Fibroblast of skin of left quadriceps (primary cell): Measurements from ENCODE around the gene CA5B.
"Not testable (repeated sequence)": the region's sequence is repeated elsewhere in the genome, so short reads cannot be mapped to it uniquely, and the experiment has no call there.

Experiments
- DNase-seq, 2 experiments: peaks; one replicate each; pipeline ENCODE4 v3.0.0-alpha.2; 2013; ENCODE audit warnings: low read depth in 2 of 2

The CA5B gene

GRCh38 chrX:15737959-15738902, at the start of gene CA5B:
TSS of gene CA5B (plus strand) at chrX:15738270. CDS start at chrX:15750024, 11,754 bp downstream.
- peak; percentile 34 to 35 for DNase-seq

GRCh38 chrX:15694941-15695451, 43.1 kb upstream of the CA5B start:
- no peak for DNase-seq

DNA sequence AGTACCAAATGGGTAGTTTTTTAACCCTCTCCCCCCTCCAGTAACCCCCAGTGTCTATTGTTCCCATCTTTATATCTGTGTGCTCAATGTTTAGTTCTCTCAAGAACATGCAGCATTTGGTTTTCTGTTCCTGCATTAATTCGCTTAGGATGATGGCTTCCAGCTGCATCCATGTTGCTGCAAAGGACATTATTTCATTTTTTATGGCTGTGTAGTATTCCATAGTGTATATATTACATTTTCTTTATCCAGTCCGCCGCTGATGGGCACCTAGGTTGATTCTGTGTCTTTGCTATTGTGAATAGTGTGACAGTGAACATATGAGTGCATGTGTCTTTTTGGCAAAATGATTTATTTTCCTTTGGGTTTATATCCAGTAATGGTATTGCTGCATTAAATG, 41.6 kb upstream of the CA5B start:
- no peak for DNase-seq

DNA sequence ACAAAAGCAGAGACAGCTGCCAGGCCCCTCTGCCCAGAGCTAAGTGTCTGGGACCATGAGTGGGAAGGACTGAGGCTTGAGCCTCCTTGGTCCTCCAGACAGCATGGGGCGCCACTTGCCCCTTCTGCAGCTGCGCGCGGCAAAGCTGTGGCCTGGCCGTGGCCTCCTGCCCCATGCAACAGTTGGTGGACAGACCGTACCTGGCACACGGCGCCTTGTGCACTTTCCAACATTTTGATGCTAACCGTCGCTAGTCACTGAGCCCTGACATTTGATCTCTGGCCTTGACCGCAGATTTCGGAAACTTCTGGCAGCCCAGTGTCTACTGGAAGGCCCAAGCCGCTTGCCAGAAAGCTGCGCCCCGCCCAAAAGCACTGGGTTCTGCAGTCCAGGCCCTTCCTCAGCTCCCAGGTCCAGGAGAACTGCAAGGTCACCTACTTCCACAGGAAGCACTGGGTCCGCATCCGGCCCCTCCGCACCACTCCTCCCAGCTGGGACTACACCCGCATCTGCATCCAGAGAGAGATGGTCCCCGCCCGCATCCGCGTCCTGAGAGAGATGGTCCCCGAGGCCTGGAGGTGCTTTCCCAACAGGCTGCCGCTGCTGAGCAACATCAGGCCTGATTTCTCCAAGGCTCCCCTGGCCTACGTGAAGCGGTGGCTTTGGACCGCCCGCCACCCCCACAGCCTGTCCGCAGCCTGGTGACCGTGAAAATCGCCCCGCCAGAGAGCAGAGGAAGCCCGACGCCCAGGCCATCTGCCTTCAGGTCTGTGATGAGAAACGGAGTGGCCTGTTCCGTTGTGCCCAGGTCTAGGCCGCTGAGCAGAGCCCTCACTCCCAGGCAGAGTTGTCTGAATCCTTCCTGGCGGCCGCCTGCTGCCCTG, 35.3 kb upstream of the CA5B start:
- DNase-seq, result no peak

DNA sequence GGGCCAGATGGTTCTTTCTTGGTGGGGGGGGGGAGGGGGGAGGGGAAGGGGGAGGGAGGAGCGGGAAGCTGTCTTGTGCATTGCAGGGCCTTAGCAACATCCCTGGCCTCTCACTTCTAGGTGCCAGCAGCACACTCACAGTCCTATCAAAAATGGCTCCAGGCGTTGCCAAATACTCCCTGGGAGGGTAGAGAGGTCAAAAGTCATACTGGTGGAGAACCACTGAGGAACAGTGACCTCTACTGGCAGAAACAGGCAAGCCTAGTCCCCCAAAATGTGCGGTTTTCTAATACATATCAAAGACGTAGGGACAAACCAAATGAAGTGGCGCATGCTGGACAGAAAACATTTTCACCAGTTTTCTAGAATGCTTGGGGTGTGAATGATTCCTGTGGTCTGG, 34.3 kb upstream of the CA5B start:
- not testable (repeated sequence) for DNase-seq

DNA sequence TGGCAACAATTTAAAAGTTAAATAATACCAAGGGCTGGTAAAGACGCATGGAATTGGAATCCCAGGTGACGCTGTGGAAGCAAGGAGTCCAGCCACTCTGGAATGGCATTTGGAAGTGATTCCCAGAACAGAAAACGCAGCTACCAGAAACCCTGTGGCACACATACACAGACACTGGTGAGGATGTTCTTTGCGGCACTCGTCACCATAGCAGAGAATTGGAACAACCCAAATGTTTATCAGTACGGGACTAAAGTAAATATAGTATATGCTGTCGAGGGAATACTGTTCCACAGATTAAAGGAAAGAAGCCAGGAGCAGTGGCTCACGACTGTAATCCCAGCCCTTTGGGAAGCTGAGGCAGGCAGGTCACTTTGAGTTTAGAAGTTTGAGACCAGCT, 33.8 kb upstream of the CA5B start:
- not testable (repeated sequence) for DNase-seq

GRCh38 chrX:15714529-15714928, 23.5 kb upstream of the CA5B start:
- no peak for DNase-seq

GRCh38 chrX:15718283-15718970, 19.6 kb upstream of the CA5B start:
- DNase-seq, result no peak

- no peak for DNase-seq
These were observed 18.6 kb upstream of the CA5B start for GRCh38 chrX:15719324-15719968.

DNA sequence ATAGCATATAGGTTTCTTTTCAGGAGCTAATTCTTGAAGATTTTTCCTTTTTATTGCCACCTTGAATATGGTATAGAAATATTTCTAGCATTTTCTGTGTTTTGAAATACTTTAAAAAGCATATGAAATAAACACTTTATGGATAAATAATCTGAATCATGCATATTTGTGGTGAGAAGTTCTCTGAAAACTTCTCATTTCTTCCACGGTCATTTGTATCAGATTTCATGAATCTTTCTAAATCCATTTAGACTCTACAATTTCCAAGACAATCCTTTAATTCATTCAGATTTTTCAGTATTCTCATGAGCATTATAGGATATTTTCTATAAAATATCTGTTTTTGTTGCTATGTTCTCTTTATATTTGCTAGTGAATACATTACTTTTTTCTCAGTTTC, 16.2 kb upstream of the CA5B start:
- DNase-seq, result no peak

DNA sequence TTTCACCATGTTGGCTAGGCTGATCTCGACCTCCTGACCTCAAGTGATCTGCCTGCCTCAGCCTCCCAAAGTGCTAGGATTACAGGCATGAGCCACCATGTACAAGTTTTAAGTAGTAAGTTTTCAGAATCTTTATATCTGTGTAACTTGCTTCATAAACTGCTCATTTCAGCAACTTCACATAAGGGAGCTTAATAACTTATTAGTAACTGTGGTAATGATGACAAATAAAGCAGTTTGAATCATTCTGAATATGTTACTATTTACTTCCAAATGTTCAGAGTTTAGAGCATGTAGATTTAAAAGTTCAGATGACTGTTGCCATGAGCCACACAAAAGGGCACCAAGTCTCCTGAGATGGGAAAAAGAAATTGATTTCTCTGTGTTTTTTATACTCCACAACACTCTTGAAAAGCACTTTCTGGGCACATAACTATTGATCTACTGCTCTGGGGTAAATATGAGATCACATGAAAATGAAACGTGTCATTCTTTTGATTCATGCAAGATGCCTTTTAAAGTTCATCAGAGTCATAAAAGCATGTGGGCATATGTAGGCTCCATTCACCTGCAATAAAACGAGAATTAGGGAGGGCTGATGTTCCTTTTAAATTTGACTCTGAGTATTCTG, 14.1 kb upstream of the CA5B start:
- no peak for DNase-seq

GRCh38 chrX:15724911-15725310, 13.2 kb upstream of the CA5B start:
- DNase-seq, result no peak

- DNase-seq, result not testable (repeated sequence)
These were observed 6.7 kb upstream of the CA5B start for GRCh38 chrX:15731368-15731767.

GRCh38 chrX:15737190-15737958, 696 bp upstream of the CA5B start:
- no peak for DNase-seq

GRCh38 chrX:15739886-15740285, 1.8 kb downstream of the CA5B start:
- DNase-seq, result no peak

DNA sequence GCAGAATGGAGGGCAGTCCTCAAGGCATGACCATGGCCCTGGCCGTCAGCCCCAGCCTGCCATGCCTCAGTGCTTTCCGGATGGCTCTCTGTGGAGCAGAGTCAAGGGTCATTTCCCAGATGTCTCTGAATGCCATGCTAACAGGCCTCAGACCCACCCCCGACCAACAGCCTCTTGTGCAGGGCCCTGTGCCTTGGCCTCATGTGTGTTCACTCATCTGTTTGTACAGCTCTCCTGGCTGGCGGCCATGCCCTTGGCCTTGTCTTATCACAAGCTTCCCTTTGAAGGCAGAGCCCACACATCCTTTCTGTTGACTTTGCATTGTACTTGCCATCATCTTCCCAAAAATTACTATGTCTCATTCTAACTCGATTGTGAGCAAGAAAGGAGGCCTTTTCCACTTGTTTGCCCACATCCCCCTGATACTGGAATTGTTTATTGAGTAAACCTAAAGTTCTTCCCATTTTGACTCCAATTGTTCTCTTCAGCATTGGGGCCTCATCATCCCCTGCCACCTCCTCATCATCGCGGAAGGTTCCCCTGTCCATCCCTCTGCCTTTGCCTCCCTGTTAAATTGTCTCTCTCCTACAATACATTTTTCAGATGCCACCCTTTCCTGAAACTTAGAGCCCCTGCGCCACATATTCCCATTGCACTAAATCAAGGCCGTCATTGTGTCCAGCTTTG, 6.3 kb downstream of the CA5B start:
- DNase-seq, result no peak

DNA sequence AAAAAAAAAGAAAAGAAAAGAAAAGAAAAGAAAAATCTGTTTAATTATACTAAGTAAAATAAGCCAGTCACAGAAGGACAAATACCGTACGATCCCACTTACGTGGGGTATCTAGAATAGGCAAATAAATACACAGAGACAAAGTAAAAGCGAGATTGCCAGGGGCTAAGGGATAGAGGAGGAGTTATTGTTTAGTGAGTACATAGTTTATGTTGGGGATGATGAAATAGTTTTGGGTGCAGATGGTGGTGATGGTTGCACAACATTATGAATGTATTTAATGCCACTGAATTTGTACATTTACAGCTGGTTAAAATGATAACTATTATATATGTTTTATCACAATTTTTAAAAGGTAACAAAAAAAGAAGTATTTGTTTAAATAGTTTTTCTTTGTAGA, 7.1 kb downstream of the CA5B start:
- no peak for DNase-seq

- not testable (repeated sequence) for DNase-seq
These were observed 8.6 kb downstream of the CA5B start for GRCh38 chrX:15746651-15747050.

DNA sequence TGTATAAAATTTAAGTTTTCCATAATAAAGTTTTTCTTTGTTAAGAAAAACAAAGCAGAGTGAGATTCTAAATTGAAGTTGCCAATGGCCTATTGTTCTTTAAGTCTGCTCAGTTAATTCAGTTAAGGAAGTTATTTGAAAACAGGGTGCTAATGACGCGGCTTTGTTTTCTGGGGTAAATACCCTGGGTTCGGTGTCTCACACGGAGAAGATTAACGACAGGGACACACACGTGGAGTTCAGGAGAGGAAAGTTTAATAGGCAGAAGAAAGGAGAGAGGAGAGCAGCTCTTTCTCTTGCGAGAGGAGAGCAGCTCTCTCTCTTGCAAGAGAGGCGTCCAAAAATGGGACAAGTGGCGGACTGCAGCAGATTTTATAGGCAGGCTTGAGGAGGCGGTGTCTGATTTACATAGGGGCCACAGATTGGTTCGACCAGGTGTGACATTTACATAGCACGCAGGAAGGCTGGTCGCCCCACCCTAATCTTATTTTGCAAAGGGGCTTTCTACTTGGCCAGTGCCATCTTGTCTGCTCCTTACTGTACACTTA, 9.6 kb downstream of the CA5B start:
- DNase-seq, result no peak
